ENCODE results near the gene PTMA. TPM values are rescaled to one million over a fixed set of nuclear protein-coding genes. Genes with fewer than 3 reads are reported as not detected.
A peak's percentile ranks its signal among the peaks of the same experiment; 100 is the strongest.

The PTMA gene
- total RNA-seq, 2 experiments from 2014 or later = 2,780 to 3,053 TPM

DNA sequence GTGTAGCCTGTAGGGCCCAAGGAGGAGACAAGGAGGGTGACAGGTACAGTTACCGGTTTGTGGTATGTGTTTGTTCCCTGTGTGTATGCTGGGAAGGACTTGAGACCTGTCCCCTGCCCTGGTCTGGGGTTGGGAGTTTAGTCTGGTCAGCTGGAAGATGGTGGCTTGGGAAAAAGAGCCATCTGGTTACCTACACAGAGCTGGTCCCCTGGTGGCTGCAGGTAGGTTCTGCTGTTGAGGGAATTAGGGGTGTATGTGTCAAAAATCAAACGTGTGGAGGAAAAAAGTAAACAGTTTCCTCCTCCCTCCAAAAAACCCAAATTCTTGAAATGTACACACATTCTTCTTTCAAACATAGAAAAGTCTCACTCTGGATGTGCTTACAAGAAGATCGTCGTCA is 24.3 kb downstream of the PTMA start:
- DNase-seq (ENCODE audit: low spot score) = no peak
- intact Hi-C loops (cut with micrococcal nuclease; ENCODE audit: unreplicated experiment) = no loop called here
- Histone ChIP-seq H3K36me3 (ENCODE audit: insufficient read depth, low read length) (peaks cover 22% of the 10 kb centered on the region), H3K79me2 (ENCODE audit: insufficient read depth, low read depth, low read length) (no peaks in the 10 kb centered on the region), H3K27ac (ENCODE audit: low read depth, low read length, poor library complexity, severe bottlenecking) (no peak overlapping the region), H2AFZ (ENCODE audit: low read length) (no peak overlapping the region), H4K20me1 (ENCODE audit: insufficient read depth, low read length) (no peaks in the 10 kb centered on the region), H3K4me3 (ENCODE audit: low read depth, low read length, poor library complexity, severe bottlenecking) (no peak overlapping the region), H3K4me1 (ENCODE audit: insufficient read depth, low read length, poor library complexity, severe bottlenecking) (no peaks in the 10 kb centered on the region), H3K9me2 (ENCODE audit: insufficient read depth, low read length) (no peaks in the 10 kb centered on the region), H3K9me3 (ENCODE audit: low read length) (no peaks in the 10 kb centered on the region), H3K4me2 (ENCODE audit: low read length) (no peak overlapping the region)
- POLR2A ChIA-PET = no interaction called here
- BruUV-seq (replicated peaks) = TSS peak; percentile 65
- CTCF ChIA-PET (ENCODE audit: unreplicated experiment) = no interaction called here
- TF ChIP-seq EZH2phosphoT487 (IDR thresholded peaks at IDR 0.05; ENCODE audit: borderline replicate concordance, low read depth, low read length) = no peak
- TF ChIP-seq, protein P1, sequence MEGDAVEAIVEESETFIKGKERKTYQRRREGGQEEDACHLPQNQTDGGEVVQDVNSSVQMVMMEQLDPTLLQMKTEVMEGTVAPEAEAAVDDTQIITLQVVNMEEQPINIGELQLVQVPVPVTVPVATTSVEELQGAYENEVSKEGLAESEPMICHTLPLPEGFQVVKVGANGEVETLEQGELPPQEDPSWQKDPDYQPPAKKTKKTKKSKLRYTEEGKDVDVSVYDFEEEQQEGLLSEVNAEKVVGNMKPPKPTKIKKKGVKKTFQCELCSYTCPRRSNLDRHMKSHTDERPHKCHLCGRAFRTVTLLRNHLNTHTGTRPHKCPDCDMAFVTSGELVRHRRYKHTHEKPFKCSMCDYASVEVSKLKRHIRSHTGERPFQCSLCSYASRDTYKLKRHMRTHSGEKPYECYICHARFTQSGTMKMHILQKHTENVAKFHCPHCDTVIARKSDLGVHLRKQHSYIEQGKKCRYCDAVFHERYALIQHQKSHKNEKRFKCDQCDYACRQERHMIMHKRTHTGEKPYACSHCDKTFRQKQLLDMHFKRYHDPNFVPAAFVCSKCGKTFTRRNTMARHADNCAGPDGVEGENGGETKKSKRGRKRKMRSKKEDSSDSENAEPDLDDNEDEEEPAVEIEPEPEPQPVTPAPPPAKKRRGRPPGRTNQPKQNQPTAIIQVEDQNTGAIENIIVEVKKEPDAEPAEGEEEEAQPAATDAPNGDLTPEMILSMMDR (conservative IDR thresholded peaks at IDR 0.05; ENCODE audit: low read length) = peak; percentile 28; the same call in 1 of the 2 replicates

DNA sequence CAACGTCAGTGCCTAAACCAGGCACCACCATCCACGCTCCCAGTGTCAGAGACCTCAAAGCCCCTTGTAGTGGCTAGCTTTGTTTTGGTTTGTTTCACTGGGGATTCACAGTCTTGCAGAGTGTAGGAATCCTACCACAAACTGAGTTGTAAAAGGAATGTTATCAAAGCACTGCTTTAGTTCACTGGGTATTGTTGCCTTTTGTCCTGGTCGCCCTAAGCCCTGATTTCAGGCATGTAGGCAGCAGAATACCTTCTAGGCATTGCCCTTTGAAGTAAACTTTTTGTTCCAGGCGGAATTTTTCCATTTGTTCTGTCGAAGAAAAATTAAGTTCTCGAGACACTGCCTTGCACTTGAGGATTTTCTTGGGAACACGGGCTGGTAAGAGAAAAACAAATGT is 29.4 kb downstream of the PTMA start:
- H3K4me3 ChIP-seq (ENCODE audit: low read depth, low read length, poor library complexity, severe bottlenecking) = no peak overlapping the region
- POLR2A ChIA-PET = interaction anchor here (1.1 kb wide), 1 partner anchor 9 kb away, joined by 4 read pairs; no protein-coding TSS in a partner anchor
- no peak for TF ChIP-seq EZH2phosphoT487 (IDR thresholded peaks at IDR 0.05; ENCODE audit: borderline replicate concordance, low read depth, low read length)
- TF ChIP-seq, protein P1 (conservative IDR thresholded peaks at IDR 0.05; ENCODE audit: low read length) = no peak
- H3K36me3 ChIP-seq (ENCODE audit: insufficient read depth, low read length) = peaks cover 38% of the 10 kb centered on the region
- H3K4me1 ChIP-seq (ENCODE audit: insufficient read depth, low read length, poor library complexity, severe bottlenecking) = no peaks in the 10 kb centered on the region
- no peaks in the 10 kb centered on the region for H3K9me3 ChIP-seq (ENCODE audit: low read length)
- no TSS peak for BruUV-seq (replicated peaks)
- intact Hi-C loops (cut with micrococcal nuclease; ENCODE audit: unreplicated experiment) = no loop called here
- no peak overlapping the region for H2AFZ ChIP-seq (ENCODE audit: low read length)
- H3K79me2 ChIP-seq (ENCODE audit: insufficient read depth, low read depth, low read length) = no peaks in the 10 kb centered on the region
- no peak for DNase-seq (ENCODE audit: low spot score)
- H3K9me2 ChIP-seq (ENCODE audit: insufficient read depth, low read length) = no peaks in the 10 kb centered on the region
- CTCF ChIA-PET (ENCODE audit: unreplicated experiment) = no interaction called here
- H4K20me1 ChIP-seq (ENCODE audit: insufficient read depth, low read length) = no peaks in the 10 kb centered on the region
- H3K4me2 ChIP-seq (ENCODE audit: low read length) = no peak overlapping the region
- H3K27ac ChIP-seq (ENCODE audit: low read depth, low read length, poor library complexity, severe bottlenecking) = no peak overlapping the region

DNA sequence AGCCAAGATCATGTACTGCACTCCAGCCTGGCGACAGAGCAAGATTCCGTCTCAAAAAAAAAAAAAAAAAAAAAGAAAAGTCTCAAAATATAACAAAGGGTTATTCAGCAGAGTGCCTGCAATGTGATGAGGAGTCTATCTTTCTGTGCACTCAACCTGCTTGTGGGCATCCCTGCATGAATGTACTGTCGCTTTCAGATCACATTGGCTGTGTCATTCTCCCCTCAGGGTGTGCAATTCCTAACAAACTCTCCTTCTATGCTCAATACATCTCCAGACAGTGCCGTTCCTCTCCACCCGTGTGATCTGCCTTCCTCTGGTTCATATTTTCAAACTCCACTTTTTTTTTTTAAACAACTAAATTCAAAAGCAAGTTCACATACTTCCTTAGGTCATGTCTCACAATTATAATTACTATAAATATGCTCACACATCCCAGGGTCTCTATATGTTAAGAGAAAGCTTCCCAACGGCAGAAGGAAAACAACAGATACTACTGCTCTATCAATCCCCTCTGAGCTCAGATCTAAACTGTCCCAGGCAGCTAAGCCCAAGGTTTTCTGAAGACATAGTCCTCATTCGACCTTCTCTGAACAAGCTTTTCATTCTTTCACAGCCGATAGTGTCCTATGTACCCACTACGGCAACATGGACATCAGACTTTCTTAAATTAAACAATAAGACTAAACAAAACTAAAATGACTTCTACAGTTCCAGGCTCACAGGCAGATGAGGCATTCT is 35.2 kb downstream of the PTMA start:
- no peak overlapping the region for H2AFZ ChIP-seq (ENCODE audit: low read length)
- no peak overlapping the region for H3K4me2 ChIP-seq (ENCODE audit: low read length)
- ChIA-PET POLR2A (interaction anchor here (0.5 to 0.9 kb wide), 3 partner anchors 18 to 210 kb away, joined by 3 to 4 read pairs (median 3); no protein-coding TSS in a partner anchor), CTCF (ENCODE audit: unreplicated experiment) (no interaction called here)
- no peak overlapping the region for H3K4me3 ChIP-seq (ENCODE audit: low read depth, low read length, poor library complexity, severe bottlenecking)
- no peaks in the 10 kb centered on the region for H3K9me2 ChIP-seq (ENCODE audit: insufficient read depth, low read length)
- no peak overlapping the region for H3K27ac ChIP-seq (ENCODE audit: low read depth, low read length, poor library complexity, severe bottlenecking)
- H4K20me1 ChIP-seq (ENCODE audit: insufficient read depth, low read length) = no peaks in the 10 kb centered on the region
- H3K36me3 ChIP-seq (ENCODE audit: insufficient read depth, low read length) = peaks cover 7% of the 10 kb centered on the region
- no TSS peak for BruUV-seq (replicated peaks)
- no peaks in the 10 kb centered on the region for H3K4me1 ChIP-seq (ENCODE audit: insufficient read depth, low read length, poor library complexity, severe bottlenecking)
- no peak for TF ChIP-seq EZH2phosphoT487 (IDR thresholded peaks at IDR 0.05; ENCODE audit: borderline replicate concordance, low read depth, low read length)
- TF ChIP-seq, protein P1 (conservative IDR thresholded peaks at IDR 0.05; ENCODE audit: low read length) = no peak
- intact Hi-C loops (cut with micrococcal nuclease; ENCODE audit: unreplicated experiment) = no loop called here
- no peak for DNase-seq (ENCODE audit: low spot score)
- H3K9me3 ChIP-seq (ENCODE audit: low read length) = no peaks in the 10 kb centered on the region
- H3K79me2 ChIP-seq (ENCODE audit: insufficient read depth, low read depth, low read length) = no peaks in the 10 kb centered on the region
